MM.1S (cell line): ENCODE data around the gene FYCO1.

Experiments
- DNase-seq: peaks from one replicate; pipeline ENCODE4 v3.0.0-alpha.2; 2015
- H2AFZ ChIP-seq: fragments of 300-600 bp; sonication (generic); 2 replicates; pipeline ENCODE4 v1.6.0; 2016; ENCODE audit warnings: antibody characterized with exemption, low read length
- H3F3A ChIP-seq: fragments of 300-600 bp; sonication (generic); 2 replicates; pipeline ENCODE4 v1.6.1; 2016; ENCODE audit warnings: mild to moderate bottlenecking, antibody characterized with exemption, low read length, moderate library complexity, mixed read lengths; ENCODE audit not compliant: insufficient read depth
- H3K27ac ChIP-seq: fragments of 300-600 bp; sonication (generic); 2 replicates; pipeline ENCODE4 v1.5.1; 2016; ENCODE audit warnings: mild to moderate bottlenecking, low read length
- H3K27me3 ChIP-seq: fragments of 300-600 bp; sonication (generic); replicated peaks from 2 replicates; pipeline ENCODE4 v1.6.0; 2016; ENCODE audit warnings: low read length; ENCODE audit not compliant: insufficient read depth
- H3K36me3 ChIP-seq: fragments of 300-600 bp; sonication (generic); replicated peaks from 2 replicates; pipeline ENCODE4 v1.6.1; 2016; ENCODE audit warnings: mild to moderate bottlenecking, low read length, mixed read lengths; ENCODE audit not compliant: insufficient read depth
- H3K4me1 ChIP-seq: fragments of 300-600 bp; sonication (generic); 2 replicates; pipeline ENCODE4 v1.6.1; 2016; ENCODE audit warnings: low read length, mixed read lengths
- H3K4me2 ChIP-seq: fragments of 300-600 bp; sonication (generic); 2 replicates; pipeline ENCODE4 v1.6.0; 2016; ENCODE audit warnings: low read depth, low read length
- H3K4me3 ChIP-seq: fragments of 300-600 bp; sonication (generic); 2 replicates; pipeline ENCODE4 v1.5.1; 2016; ENCODE audit warnings: low read length, mixed read lengths
- H3K79me2 ChIP-seq: fragments of 300-600 bp; sonication (generic); 2 replicates; pipeline ENCODE4 v1.6.1; 2016; ENCODE audit warnings: mixed run types, low read length, mixed read lengths
- H3K9ac ChIP-seq: fragments of 300-600 bp; sonication (generic); 2 replicates; pipeline ENCODE4 v1.6.1; 2016; ENCODE audit warnings: low read length, mixed read lengths
- H3K9me2 ChIP-seq: fragments of 300-600 bp; sonication (generic); replicated peaks from 2 replicates; pipeline ENCODE4 v1.6.1; 2016; ENCODE audit warnings: mild to moderate bottlenecking, low read length, mixed read lengths; ENCODE audit not compliant: insufficient read depth
- H3K9me3 ChIP-seq: fragments of 300-600 bp; sonication (generic); replicated peaks from 2 replicates; pipeline ENCODE4 v1.6.1; 2016; ENCODE audit warnings: mild to moderate bottlenecking, low read length, mixed read lengths; ENCODE audit not compliant: insufficient read depth
- H4K20me1 ChIP-seq: fragments of 300-600 bp; sonication (generic); 2 replicates; pipeline ENCODE4 v1.6.1; 2016; ENCODE audit warnings: mild to moderate bottlenecking, low read length, moderate library complexity, mixed read lengths; ENCODE audit not compliant: insufficient read depth
- CTCF ChIP-seq: fragments of 300-600 bp; sonication (generic); IDR thresholded peaks from 2 replicates; pipeline ENCODE4 v1.5.1; 2016; ENCODE audit warnings: antibody characterized with exemption, low read length, mixed read lengths
- EZH2 ChIP-seq: fragments of 300-600 bp; sonication (generic); optimal IDR thresholded peaks from 2 replicates; pipeline ENCODE3; 2017; ENCODE audit warnings: low read depth, mild to moderate bottlenecking, antibody characterized with exemption, low read length, mixed read lengths
- EZH2phosphoT487 ChIP-seq: fragments of 300-600 bp; sonication (generic); IDR thresholded peaks from 2 replicates; pipeline ENCODE4 v1.6.1; 2018; ENCODE audit warnings: antibody characterized with exemption, low read length

FYCO1 gene

GRCh38 chr3:45921158-45922038, 74.2 kb downstream of the FYCO1 start:
- no peak for TF ChIP-seq CTCF
- TF ChIP-seq EZH2phosphoT487: no peak
- TF ChIP-seq EZH2: no peak
- Histone ChIP-seq H3K27ac (no peak overlapping the region), H3K4me2 (no peak overlapping the region), H3K9me2 (no peaks in the 10 kb centered on the region), H3K36me3 (no peaks in the 10 kb centered on the region), H3K4me1 (no peaks in the 10 kb centered on the region), H3F3A (no peaks in the 10 kb centered on the region), H3K9ac (no peak overlapping the region), H2AFZ (no peak overlapping the region), H3K4me3 (no peak overlapping the region), H3K27me3 (no peaks in the 10 kb centered on the region), H4K20me1 (no peaks in the 10 kb centered on the region), H3K79me2 (no peaks in the 10 kb centered on the region), H3K9me3 (no peaks in the 10 kb centered on the region)
- no peak for DNase-seq

GRCh38 chr3:45917146-45917898, 78.3 kb downstream of the FYCO1 start:
- H3K9me2 ChIP-seq: no peaks in the 10 kb centered on the region
- no peak overlapping the region for H3K27ac ChIP-seq
- no peaks in the 10 kb centered on the region for H3K36me3 ChIP-seq
- no peaks in the 10 kb centered on the region for H4K20me1 ChIP-seq
- no peaks in the 10 kb centered on the region for H3K27me3 ChIP-seq
- H3K9ac ChIP-seq: no peak overlapping the region
- no peak overlapping the region for H2AFZ ChIP-seq
- H3K4me2 ChIP-seq: no peak overlapping the region
- no peaks in the 10 kb centered on the region for H3K9me3 ChIP-seq
- no peak for DNase-seq
- no peak overlapping the region for H3K4me3 ChIP-seq
- H3K4me1 ChIP-seq: 0 out of 2 replicates have a peak, but pooled peaks cover 4% of the 10 kb centered on the region
- TF ChIP-seq CTCF: no peak
- no peak for TF ChIP-seq EZH2phosphoT487
- no peak for TF ChIP-seq EZH2
- no peaks in the 10 kb centered on the region for H3K79me2 ChIP-seq
- H3F3A ChIP-seq: no peaks in the 10 kb centered on the region

- Histone ChIP-seq H3K9me2 (no peaks in the 10 kb centered on the region), H3K36me3 (no peaks in the 10 kb centered on the region), H3K9me3 (no peaks in the 10 kb centered on the region), H2AFZ (no peak overlapping the region), H3K4me2 (peak overlapping the region; percentile 27), H3F3A (no peaks in the 10 kb centered on the region), H3K9ac (no peak overlapping the region), H3K4me1 (0 out of 2 replicates have a peak, but pooled peaks cover 4% of the 10 kb centered on the region), H3K27me3 (no peaks in the 10 kb centered on the region), H3K79me2 (no peaks in the 10 kb centered on the region), H3K27ac (no peak overlapping the region), H4K20me1 (no peaks in the 10 kb centered on the region), H3K4me3 (0 out of 2 replicates have a peak overlapping the region, but pooled peaks have one; percentile 7)
- TF ChIP-seq CTCF (no peak), EZH2phosphoT487 (no peak), EZH2 (no peak)
- DNase-seq: peak; percentile 64
Observed at GRCh38 chr3:45915518-45916231, 79.9 kb downstream of the FYCO1 start.
